ENCODE data around the gene SAG.
A peak's percentile ranks its signal among the peaks of the same experiment; 100 is the strongest.

SAG gene

GRCh38 chr2:233384811-233385488 lies 77.3 kb downstream of the SAG start:
- H3K9me3 ChIP-seq = no peaks in the 10 kb centered on the region
- no peak for TF ChIP-seq CTCF (IDR thresholded peaks at IDR 0.05)
- H3K27me3 ChIP-seq = no peaks in the 10 kb centered on the region
- peak overlapping the region; percentile 46 for H3K27ac ChIP-seq
- H3K36me3 ChIP-seq = peaks cover 38% of the 10 kb centered on the region
- peaks cover 12 to 15% of the 10 kb centered on the region in 2 experiments for H3K4me1 ChIP-seq (ENCODE audit: control insufficient read depth in 1 of 2, insufficient read depth in 1 of 2, low read depth in 1 of 2, low read length in 1 of 2)
- H3K4me3 ChIP-seq (ENCODE audit: low read depth in 1 of 2, low read length in 1 of 2) = no peak overlapping the region

- Histone ChIP-seq H3K36me3 (peaks cover 38% of the 10 kb centered on the region), H3K27me3 (no peaks in the 10 kb centered on the region), H3K9me3 (no peaks in the 10 kb centered on the region), H3K4me3 (ENCODE audit: low read depth in 1 of 2, low read length in 1 of 2) (no peak overlapping the region), H3K27ac (peak overlapping the region; percentile 46), H3K4me1 (ENCODE audit: control insufficient read depth in 1 of 2, insufficient read depth in 1 of 2, low read depth in 1 of 2, low read length in 1 of 2) (peaks cover 12 to 15% of the 10 kb centered on the region in 2 experiments)
- no peak for TF ChIP-seq CTCF (IDR thresholded peaks at IDR 0.05)
These were observed 78.0 kb downstream of the SAG start for GRCh38 chr2:233385489-233386044.

GRCh38 chr2:233386382-233387041 lies 78.9 kb downstream of the SAG start:
- Histone ChIP-seq H3K27me3 (no peaks in the 10 kb centered on the region), H3K27ac (no peak overlapping the region), H3K4me1 (ENCODE audit: control insufficient read depth in 1 of 2, insufficient read depth in 1 of 2, low read depth in 1 of 2, low read length in 1 of 2) (peaks cover 9 to 12% of the 10 kb centered on the region in 2 experiments), H3K36me3 (peaks cover 47% of the 10 kb centered on the region), H3K4me3 (ENCODE audit: low read depth in 1 of 2, low read length in 1 of 2) (no peak overlapping the region), H3K9me3 (no peaks in the 10 kb centered on the region)
- no peak for TF ChIP-seq CTCF (IDR thresholded peaks at IDR 0.05)

- Histone ChIP-seq H3K9me3 (no peaks in the 10 kb centered on the region), H3K4me3 (ENCODE audit: low read depth in 1 of 2, low read length in 1 of 2) (no peak overlapping the region), H3K27ac (no peak overlapping the region), H3K27me3 (no peaks in the 10 kb centered on the region), H3K36me3 (peaks cover 53% of the 10 kb centered on the region), H3K4me1 (ENCODE audit: control insufficient read depth in 1 of 2, insufficient read depth in 1 of 2, low read depth in 1 of 2, low read length in 1 of 2) (peaks cover 9 to 12% of the 10 kb centered on the region in 2 experiments)
- TF ChIP-seq CTCF (IDR thresholded peaks at IDR 0.05) = no peak
These were observed 79.6 kb downstream of the SAG start for GRCh38 chr2:233387225-233387624.

- Histone ChIP-seq H3K27me3 (no peaks in the 10 kb centered on the region), H3K4me3 (ENCODE audit: low read depth in 1 of 2, low read length in 1 of 2) (no peak overlapping the region), H3K9me3 (no peaks in the 10 kb centered on the region), H3K36me3 (peaks cover 56% of the 10 kb centered on the region), H3K27ac (no peak overlapping the region), H3K4me1 (ENCODE audit: control insufficient read depth in 1 of 2, insufficient read depth in 1 of 2, low read depth in 1 of 2, low read length in 1 of 2) (peaks cover 9 to 12% of the 10 kb centered on the region in 2 experiments)
- TF ChIP-seq CTCF (IDR thresholded peaks at IDR 0.05) = no peak
These were observed 80.3 kb downstream of the SAG start for GRCh38 chr2:233387667-233388528.

Data from neutrophil (primary cell).